Mesothelial cell of epicardium (in vitro differentiated cells): ENCODE measurements around the gene LAP3. TPM values are rescaled to one million over a fixed set of nuclear protein-coding genes. Genes with fewer than 3 reads are reported as not detected.
A peak's percentile ranks its signal among the peaks of the same experiment; 100 is the strongest.

ENCODE experiments used
- DNase-seq, 2 experiments: peaks; one replicate each; pipeline ENCODE4 v3.0.0; 2021; ENCODE audit warnings: low spot score in 2 of 2; ENCODE audit not compliant: unreplicated experiment in 2 of 2
- H3K27ac Mint-ChIP-seq: 2 replicates; pipeline ENCODE4 v1.8.0; 2021; ENCODE audit warnings: mixed read lengths
- H3K27me3 Mint-ChIP-seq: 2 replicates; pipeline ENCODE4 v1.8.0; 2021; ENCODE audit warnings: low read depth, mixed read lengths
- H3K36me3 Mint-ChIP-seq: 2 replicates; pipeline ENCODE4 v1.8.0; 2021; ENCODE audit warnings: mixed read lengths
- H3K4me1 Mint-ChIP-seq: 2 replicates; pipeline ENCODE4 v1.8.0; 2021; ENCODE audit warnings: mixed read lengths
- H3K4me3 Mint-ChIP-seq: 2 replicates; pipeline ENCODE4 v1.8.0; 2021; ENCODE audit warnings: mild to moderate bottlenecking, moderate library complexity, mixed read lengths
- H3K9me3 Mint-ChIP-seq: 2 replicates; pipeline ENCODE4 v1.8.0; 2021; ENCODE audit warnings: mixed read lengths
- total RNA-seq: library from RNA; stranded (reverse); gene quantifications from 3 replicates; pipeline ENCODE4 v1.2.1, GENCODE V29; 2021
- TF ChIP-seq, protein P1 (sequence below): fragments of 200-600 bp; sonication (generic); IDR thresholded peaks from one replicate; pipeline ENCODE4 v1.5.0; 2021; ENCODE audit warnings: antibody characterized with exemption; ENCODE audit not compliant: unreplicated experiment

Gene LAP3
- 36.7 to 38.5 TPM (median 38.1 TPM) in 3 replicates for total RNA-seq

DNA sequence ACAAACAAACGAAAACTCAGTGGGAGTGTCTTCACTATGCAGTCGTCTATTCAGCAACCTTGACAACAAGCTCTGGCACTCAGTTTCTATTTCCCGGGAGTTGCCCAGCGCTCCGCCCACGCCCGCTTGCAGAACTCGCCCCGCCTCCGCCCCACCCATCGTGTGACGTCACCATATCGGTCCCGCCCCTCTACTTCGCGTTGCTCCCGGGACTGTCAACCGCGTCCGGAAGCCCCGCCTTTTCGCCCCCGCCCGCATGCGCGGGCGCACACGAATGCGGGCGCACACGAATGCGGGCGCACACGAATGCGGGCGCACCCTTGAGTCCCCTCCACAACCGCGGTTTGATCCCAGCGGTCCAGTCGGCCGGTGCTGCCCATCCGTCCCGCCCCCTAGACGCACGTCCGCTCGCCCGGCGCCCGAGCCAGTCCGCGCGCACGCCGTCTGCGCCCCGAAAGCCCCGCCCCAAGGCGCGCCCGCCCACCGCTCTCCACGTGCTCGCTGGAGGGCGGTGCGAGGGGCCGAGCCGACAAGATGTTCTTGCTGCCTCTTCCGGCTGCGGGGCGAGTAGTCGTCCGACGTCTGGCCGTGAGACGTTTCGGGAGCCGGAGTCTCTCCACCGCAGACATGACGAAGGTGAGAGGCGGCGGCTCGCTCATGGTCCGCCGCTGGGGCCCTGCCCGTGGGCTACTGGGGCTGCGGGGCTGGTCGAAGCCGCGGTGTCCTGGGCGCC is at the start of gene LAP3:
Gene LAP3, plus strand, starts transcription at position 267 of the 733 bp plus-strand sequence. Its CDS starts 268 bp downstream, at position 535.
- Mint-ChIP-seq H3K27me3 (no peaks in the 10 kb centered on the region), H3K4me1 (peaks cover 14% of the 10 kb centered on the region), H3K4me3 (peak within 1 kb of the TSS; percentile 83), H3K27ac (peak within 1 kb of the TSS; percentile 98), H3K36me3 (peaks cover 10% of the 10 kb centered on the region), H3K9me3 (no peaks in the 10 kb centered on the region)
- peak; percentile 96 to 100 for DNase-seq
- TF ChIP-seq, protein P1, sequence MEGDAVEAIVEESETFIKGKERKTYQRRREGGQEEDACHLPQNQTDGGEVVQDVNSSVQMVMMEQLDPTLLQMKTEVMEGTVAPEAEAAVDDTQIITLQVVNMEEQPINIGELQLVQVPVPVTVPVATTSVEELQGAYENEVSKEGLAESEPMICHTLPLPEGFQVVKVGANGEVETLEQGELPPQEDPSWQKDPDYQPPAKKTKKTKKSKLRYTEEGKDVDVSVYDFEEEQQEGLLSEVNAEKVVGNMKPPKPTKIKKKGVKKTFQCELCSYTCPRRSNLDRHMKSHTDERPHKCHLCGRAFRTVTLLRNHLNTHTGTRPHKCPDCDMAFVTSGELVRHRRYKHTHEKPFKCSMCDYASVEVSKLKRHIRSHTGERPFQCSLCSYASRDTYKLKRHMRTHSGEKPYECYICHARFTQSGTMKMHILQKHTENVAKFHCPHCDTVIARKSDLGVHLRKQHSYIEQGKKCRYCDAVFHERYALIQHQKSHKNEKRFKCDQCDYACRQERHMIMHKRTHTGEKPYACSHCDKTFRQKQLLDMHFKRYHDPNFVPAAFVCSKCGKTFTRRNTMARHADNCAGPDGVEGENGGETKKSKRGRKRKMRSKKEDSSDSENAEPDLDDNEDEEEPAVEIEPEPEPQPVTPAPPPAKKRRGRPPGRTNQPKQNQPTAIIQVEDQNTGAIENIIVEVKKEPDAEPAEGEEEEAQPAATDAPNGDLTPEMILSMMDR, result no peak

DNA sequence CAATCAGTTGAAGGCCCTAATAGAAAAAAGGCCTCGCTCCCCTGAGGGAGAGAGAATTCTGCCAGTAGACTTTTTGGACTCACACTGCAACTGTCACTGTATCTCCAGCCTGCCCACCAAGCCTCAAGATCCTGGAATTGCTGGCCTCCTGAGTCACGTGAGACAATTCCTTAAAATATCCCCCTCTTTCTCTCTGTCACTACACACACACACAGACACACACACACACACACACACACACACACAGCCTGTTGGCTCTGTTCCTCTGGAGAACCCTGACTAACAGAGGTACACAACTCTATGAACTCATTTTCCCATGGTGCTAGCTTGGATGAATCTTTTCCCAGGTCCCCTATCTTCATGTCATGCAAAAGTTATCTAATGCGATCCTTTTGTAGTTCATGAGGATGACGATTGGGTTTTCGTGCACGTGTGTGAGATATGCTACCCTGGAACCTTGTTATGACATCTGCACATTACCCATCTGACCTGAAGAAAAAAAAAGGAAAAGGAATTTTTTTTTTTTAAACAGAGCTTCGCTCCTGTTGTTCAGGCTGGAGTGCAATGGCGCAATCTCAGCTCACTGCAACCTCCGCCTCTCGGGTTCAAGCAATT is 48.3 kb upstream of the LAP3 start:
- Mint-ChIP-seq H3K27me3 (peaks cover 27% of the 10 kb centered on the region), H3K36me3 (no peaks in the 10 kb centered on the region), H3K4me3 (no peak overlapping the region), H3K4me1 (no peaks in the 10 kb centered on the region), H3K27ac (no peak overlapping the region), H3K9me3 (no peaks in the 10 kb centered on the region)
- DNase-seq, result no peak
- TF ChIP-seq, protein P1, result no peak

DNA sequence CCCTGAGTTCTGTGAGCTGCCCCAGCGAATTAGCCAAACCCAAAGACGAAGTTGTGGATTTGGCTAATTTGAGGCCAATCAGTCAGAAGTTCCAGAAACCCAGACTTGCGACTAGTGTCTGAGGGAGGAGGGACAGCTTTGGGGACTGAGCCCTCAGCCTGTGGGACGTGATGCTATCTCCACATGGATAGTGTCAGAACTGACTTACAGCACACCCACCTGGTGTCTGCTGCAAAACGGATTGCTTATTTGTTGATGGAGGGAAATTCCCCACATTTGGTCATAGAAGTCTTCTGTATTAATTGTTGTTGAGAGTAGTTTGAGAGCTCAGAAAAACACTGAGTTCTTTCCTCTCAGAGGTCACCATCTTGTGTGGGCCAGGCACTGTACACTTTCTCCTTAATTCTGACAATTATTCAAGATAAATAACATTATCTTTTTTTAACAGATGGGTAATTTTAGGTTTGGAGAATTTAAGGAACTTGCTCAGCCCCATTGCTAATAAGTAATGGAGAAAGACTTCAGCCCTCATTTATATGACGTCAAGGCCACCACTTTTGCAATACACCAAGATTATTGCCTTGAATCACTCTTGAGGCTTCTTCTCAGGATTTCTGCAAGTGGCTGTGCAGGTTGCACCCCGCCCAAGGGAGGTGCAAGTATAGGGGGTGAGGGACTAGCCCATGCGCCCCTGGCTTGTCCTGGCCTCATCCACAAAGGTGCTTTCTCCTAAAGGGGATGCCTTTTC is 45.3 kb upstream of the LAP3 start:
- peaks cover 17% of the 10 kb centered on the region for H3K27me3 Mint-ChIP-seq
- H3K4me1 Mint-ChIP-seq, result no peaks in the 10 kb centered on the region
- H3K36me3 Mint-ChIP-seq, result no peaks in the 10 kb centered on the region
- H3K4me3 Mint-ChIP-seq, result no peak overlapping the region
- DNase-seq, result no peak
- H3K27ac Mint-ChIP-seq, result no peak overlapping the region
- TF ChIP-seq, protein P1, result no peak
- no peaks in the 10 kb centered on the region for H3K9me3 Mint-ChIP-seq

DNA sequence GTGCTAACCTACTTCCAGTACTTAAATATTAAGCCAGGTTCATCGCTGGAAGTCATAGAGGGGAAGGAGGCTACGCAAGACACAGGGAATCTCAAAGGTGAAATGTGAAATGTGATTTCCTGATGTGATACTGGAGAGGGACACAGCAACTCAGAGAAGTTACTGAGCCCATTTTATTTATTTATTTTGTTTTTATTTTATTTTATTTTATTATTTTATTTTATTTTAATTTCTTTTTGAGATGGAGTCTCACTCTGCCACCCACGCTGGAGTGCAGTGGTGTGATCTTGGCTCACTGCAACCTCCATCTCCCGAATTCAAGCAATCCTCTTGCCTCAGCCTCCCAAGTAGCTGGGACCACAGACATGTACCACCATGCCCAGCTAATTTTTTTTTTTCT is 42.3 kb upstream of the LAP3 start:
- TF ChIP-seq, protein P1, result no peak
- DNase-seq, result no peak
- H3K9me3 Mint-ChIP-seq, result no peaks in the 10 kb centered on the region
- H3K4me3 Mint-ChIP-seq, result no peak overlapping the region
- no peaks in the 10 kb centered on the region for H3K36me3 Mint-ChIP-seq
- no peak overlapping the region for H3K27ac Mint-ChIP-seq
- H3K4me1 Mint-ChIP-seq, result no peaks in the 10 kb centered on the region
- H3K27me3 Mint-ChIP-seq, result peaks cover 2% of the 10 kb centered on the region

DNA sequence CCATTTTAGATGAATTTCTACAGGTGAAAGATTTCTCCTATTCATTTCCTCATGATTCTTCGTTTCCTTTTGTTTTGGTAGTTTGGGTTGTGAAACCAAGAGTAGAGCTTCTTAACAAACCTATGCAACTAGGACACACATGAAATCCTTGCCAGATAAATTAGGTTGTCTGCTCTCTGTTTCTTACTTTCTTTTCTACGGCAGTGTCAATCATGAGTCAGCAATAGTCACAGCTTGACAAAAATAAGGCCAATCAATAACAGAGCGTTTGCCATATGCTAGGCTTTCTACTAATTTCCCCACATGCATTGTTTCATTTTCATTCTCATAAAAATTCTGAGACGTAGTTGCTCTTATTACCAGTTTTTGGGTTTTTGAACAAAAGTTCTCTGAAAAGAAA is 41.8 kb upstream of the LAP3 start:
- H3K4me1 Mint-ChIP-seq, result no peaks in the 10 kb centered on the region
- H3K36me3 Mint-ChIP-seq, result no peaks in the 10 kb centered on the region
- H3K27me3 Mint-ChIP-seq, result peaks cover 4% of the 10 kb centered on the region
- H3K4me3 Mint-ChIP-seq, result no peak overlapping the region
- DNase-seq, result no peak
- no peak overlapping the region for H3K27ac Mint-ChIP-seq
- TF ChIP-seq, protein P1, result no peak
- H3K9me3 Mint-ChIP-seq, result no peaks in the 10 kb centered on the region
